NT2/D1 (cell line): ENCODE measurements around the gene KIAA0586.

Source experiments
- DNase-seq: peaks from one replicate; pipeline ENCODE4 v3.0.0-alpha.2; 2011; ENCODE audit warnings: low read depth, low spot score
- H3K27me3 ChIP-seq: 2 replicates; pipeline ENCODE4 v1.6.0; 2011; ENCODE audit warnings: mild to moderate bottlenecking; ENCODE audit not compliant: insufficient read length, insufficient read depth
- H3K36me3 ChIP-seq: 2 replicates; pipeline ENCODE4 v1.6.1; 2011; ENCODE audit warnings: mild to moderate bottlenecking, low read length, mixed read lengths; ENCODE audit not compliant: insufficient read depth, insufficient read length
- H3K4me1 ChIP-seq: 2 replicates; pipeline ENCODE4 v1.5.1; 2011; ENCODE audit not compliant: insufficient read depth, insufficient read length
- H3K4me3 ChIP-seq: 2 replicates; pipeline ENCODE4 v1.5.1; 2011; ENCODE audit warnings: low read depth; ENCODE audit not compliant: insufficient read length
- H3K9ac ChIP-seq: 2 replicates; pipeline ENCODE4 v1.6.0; 2011; ENCODE audit warnings: low read depth; ENCODE audit not compliant: insufficient read length
- H3K9me3 ChIP-seq: 2 replicates; pipeline ENCODE4 v1.5.1; 2011; ENCODE audit warnings: mild to moderate bottlenecking, low read length; ENCODE audit not compliant: insufficient read depth
- SUZ12 ChIP-seq: IDR thresholded peaks from 2 replicates; pipeline ENCODE4 v1.6.1; 2011; ENCODE audit not compliant: insufficient read length, insufficient read depth; ENCODE audit errors: extremely low read depth
- YY1 ChIP-seq: IDR thresholded peaks from 2 replicates; pipeline ENCODE4 v1.6.1; 2011; ENCODE audit not compliant: insufficient read length, insufficient read depth
- ZNF274 ChIP-seq: IDR thresholded peaks from 2 replicates; pipeline ENCODE4 v1.6.1; 2011; ENCODE audit warnings: mild to moderate bottlenecking, low read depth, low read length

Gene KIAA0586

DNA sequence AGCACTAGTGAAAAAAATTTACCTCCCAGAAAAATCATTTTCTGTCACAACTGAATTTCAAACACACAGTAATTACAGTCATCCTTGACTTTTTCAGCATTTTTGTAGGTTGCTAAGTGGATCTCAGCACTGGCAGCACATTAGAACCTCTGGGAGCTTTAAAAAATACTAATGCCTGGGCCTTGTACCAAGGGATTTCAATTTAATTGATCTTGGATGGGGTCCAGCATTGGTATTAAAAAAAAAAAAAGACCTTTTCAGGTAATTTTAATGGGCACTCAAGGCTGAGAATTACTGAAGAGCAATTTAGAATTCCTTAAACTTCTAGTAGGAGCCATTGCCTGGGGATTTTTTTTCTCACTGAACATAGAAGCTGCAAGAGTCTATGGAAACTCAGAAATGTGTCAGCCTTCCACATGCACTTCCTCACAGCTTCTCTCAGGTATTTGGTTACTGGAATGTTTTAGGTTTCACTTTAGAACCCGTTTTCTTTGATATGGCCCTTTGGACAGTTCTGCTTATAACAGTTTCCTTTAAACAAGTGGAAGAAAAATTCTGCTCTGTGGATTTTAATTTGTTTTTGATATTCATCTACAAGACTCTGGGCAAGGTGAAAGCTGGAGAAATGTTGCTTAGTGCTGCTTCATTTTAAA, 121.7 kb downstream of the KIAA0586 start:
- DNase-seq = no peak
- Histone ChIP-seq H3K36me3 (no peaks in the 10 kb centered on the region), H3K9me3 (no peaks in the 10 kb centered on the region), H3K4me1 (no peaks in the 10 kb centered on the region), H3K4me3 (no peak overlapping the region), H3K27me3 (no peaks in the 10 kb centered on the region), H3K9ac (no peak overlapping the region)
- no peak for TF ChIP-seq SUZ12
- TF ChIP-seq YY1 = no peak
- TF ChIP-seq ZNF274 = no peak

DNA sequence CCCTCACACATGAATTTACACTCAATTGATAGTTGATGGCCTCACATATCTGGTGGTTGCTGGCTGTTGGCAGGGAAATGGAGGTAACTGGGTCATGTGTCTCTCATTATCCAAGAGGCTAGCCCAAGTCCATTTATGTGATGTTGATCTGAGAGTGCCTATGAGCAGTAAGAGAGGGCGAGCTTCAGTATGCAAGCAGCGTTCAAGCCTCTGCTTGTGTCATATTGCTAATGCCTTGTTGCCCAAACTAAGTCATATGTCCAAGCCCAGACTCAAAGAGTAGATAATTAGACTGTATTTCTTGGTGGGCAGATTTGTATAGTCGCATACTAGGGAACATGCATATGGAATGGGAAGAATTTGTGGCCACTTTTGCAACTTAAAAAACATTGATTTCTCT, 126.4 kb downstream of the KIAA0586 start:
- no peaks in the 10 kb centered on the region for H3K4me1 ChIP-seq
- H3K9me3 ChIP-seq = no peaks in the 10 kb centered on the region
- DNase-seq = no peak
- no peaks in the 10 kb centered on the region for H3K36me3 ChIP-seq
- no peaks in the 10 kb centered on the region for H3K27me3 ChIP-seq
- TF ChIP-seq YY1 = no peak
- TF ChIP-seq ZNF274 = no peak
- no peak for TF ChIP-seq SUZ12
- H3K9ac ChIP-seq = no peak overlapping the region
- H3K4me3 ChIP-seq = no peak overlapping the region

DNA sequence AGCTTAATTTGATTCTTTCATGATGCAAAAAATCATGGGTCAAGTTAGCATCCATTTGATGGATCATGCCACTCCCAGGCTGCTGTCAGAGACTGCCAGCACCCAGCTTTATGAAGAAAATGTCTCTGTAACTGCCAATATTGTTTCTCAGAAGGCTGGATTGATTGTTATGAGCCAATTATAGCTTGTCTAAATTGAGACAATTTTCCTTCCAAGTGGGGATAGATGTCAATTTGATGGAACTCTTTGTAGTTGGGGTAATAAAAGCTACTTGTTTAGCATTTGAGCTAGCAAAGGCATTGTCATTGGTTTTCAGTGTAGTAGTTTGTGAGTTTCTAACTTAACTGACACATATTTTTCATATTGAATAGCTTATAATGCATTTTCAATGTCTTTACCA, 128.1 kb downstream of the KIAA0586 start:
- Histone ChIP-seq H3K4me3 (no peak overlapping the region), H3K9ac (no peak overlapping the region), H3K9me3 (no peaks in the 10 kb centered on the region), H3K36me3 (no peaks in the 10 kb centered on the region), H3K27me3 (no peaks in the 10 kb centered on the region), H3K4me1 (no peaks in the 10 kb centered on the region)
- no peak for TF ChIP-seq ZNF274
- TF ChIP-seq SUZ12 = no peak
- no peak for TF ChIP-seq YY1
- DNase-seq = no peak

- Histone ChIP-seq H3K36me3 (no peaks in the 10 kb centered on the region), H3K4me1 (no peaks in the 10 kb centered on the region), H3K4me3 (no peak overlapping the region), H3K27me3 (no peaks in the 10 kb centered on the region), H3K9ac (no peak overlapping the region), H3K9me3 (no peaks in the 10 kb centered on the region)
- DNase-seq = no peak
- TF ChIP-seq YY1 = no peak
- no peak for TF ChIP-seq ZNF274
- TF ChIP-seq SUZ12 = no peak
Measured at GRCh38 chr14:58557242-58557641, 129.7 kb downstream of the KIAA0586 start.

DNA sequence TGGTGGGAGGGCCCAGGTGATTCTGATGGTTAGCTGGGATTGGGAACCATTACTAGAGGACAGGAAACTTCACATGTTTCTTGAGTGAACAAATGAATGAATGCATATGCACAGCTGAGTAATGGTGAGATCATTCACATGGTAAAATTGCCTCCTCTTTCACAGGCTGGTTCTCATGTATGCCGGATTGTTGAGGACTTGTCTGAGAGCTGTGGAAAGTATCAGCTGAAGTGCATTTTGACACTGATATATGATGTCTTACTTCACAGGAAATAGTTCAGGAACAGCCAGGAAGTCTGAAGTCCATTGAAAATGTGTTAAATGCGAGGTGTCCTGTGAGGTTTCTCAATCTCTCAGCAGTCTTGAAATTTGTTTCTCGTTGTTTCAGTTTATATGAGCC, 132.7 kb downstream of the KIAA0586 start:
- TF ChIP-seq SUZ12 = no peak
- no peak for TF ChIP-seq ZNF274
- TF ChIP-seq YY1 = no peak
- no peak for DNase-seq
- H3K4me3 ChIP-seq = no peak overlapping the region
- H3K9me3 ChIP-seq = no peaks in the 10 kb centered on the region
- H3K4me1 ChIP-seq = no peaks in the 10 kb centered on the region
- no peaks in the 10 kb centered on the region for H3K36me3 ChIP-seq
- no peaks in the 10 kb centered on the region for H3K27me3 ChIP-seq
- no peak overlapping the region for H3K9ac ChIP-seq

DNA sequence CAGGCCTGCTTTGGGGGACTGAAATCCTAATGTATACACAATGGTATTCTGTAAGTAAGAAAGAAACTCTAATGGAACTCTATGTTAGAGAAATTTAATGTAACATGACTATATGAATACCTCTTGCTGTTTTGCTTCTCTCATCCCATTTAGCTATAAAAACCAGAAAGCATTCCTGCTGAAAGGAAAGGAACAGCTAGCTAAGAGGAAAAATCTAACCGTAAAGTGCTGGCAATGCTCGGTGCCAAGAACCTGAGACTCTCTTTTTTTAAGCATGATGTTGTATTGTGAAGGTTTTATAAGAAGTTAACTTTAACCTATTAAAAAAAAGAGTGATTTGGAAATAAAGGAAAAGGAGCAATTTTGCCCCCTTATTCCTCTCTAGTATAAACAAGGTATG, 134.6 kb downstream of the KIAA0586 start:
- no peaks in the 10 kb centered on the region for H3K27me3 ChIP-seq
- no peak overlapping the region for H3K4me3 ChIP-seq
- TF ChIP-seq YY1 = no peak
- TF ChIP-seq ZNF274 = no peak
- no peak for TF ChIP-seq SUZ12
- no peaks in the 10 kb centered on the region for H3K4me1 ChIP-seq
- no peak overlapping the region for H3K9ac ChIP-seq
- H3K36me3 ChIP-seq = no peaks in the 10 kb centered on the region
- DNase-seq = no peak
- H3K9me3 ChIP-seq = no peaks in the 10 kb centered on the region

GRCh38 chr14:58563978-58564377, 136.5 kb downstream of the KIAA0586 start:
- no peaks in the 10 kb centered on the region for H3K36me3 ChIP-seq
- DNase-seq = no peak

More at GRCh38 chr14:58563978-58564377, 136.5 kb downstream of the KIAA0586 start:
- Histone ChIP-seq H3K9ac (no peak overlapping the region), H3K4me3 (no peak overlapping the region), H3K4me1 (no peaks in the 10 kb centered on the region), H3K9me3 (no peaks in the 10 kb centered on the region), H3K27me3 (no peaks in the 10 kb centered on the region)
- no peak for TF ChIP-seq YY1
- no peak for TF ChIP-seq ZNF274
- no peak for TF ChIP-seq SUZ12
